H1 (cell line): ENCODE data around the gene FAM193B. TPM values are rescaled to one million over a fixed set of nuclear protein-coding genes. Genes with fewer than 3 reads are reported as not detected.

Experiments
- BACH1 ChIP-seq: IDR thresholded peaks from 2 replicates; pipeline ENCODE4 v1.6.1; 2012; ENCODE audit warnings: low read length, improper control_type of control experiment
- HDAC2 ChIP-seq, 2 experiments: fragments of 300-600 bp in 1 of 2; sonication (generic) in 1 of 2; IDR thresholded peaks; 2 replicates each; pipeline ENCODE4 v1.6.1; 2011 to 2012; ENCODE audit warnings: low read depth in 2 of 2, low read length in 2 of 2, mild to moderate bottlenecking in 2 of 2, moderate library complexity in 2 of 2, borderline replicate concordance in 1 of 2, inconsistent platforms in 1 of 2
- KDM4A ChIP-seq: IDR thresholded peaks from one replicate; pipeline ENCODE4 v1.7.1; 2012; ENCODE audit warnings: low read depth, mild to moderate bottlenecking, moderate library complexity, low read length, inconsistent platforms; ENCODE audit not compliant: severe bottlenecking
- NRF1 ChIP-seq: IDR thresholded peaks from 2 replicates; pipeline ENCODE4 v1.6.1; 2011; ENCODE audit warnings: mild to moderate bottlenecking, low read depth, low read length, improper control_type of control experiment
- RFX5 ChIP-seq: IDR thresholded peaks from 2 replicates; pipeline ENCODE4 v1.6.1; 2011; ENCODE audit warnings: low read depth, low read length, improper control_type of control experiment, borderline replicate concordance
- SIN3A ChIP-seq, 2 experiments: IDR thresholded peaks in 1 of 2; conservative IDR thresholded peaks in 1 of 2; 2 replicates each; pipeline ENCODE4 v1.6.1; 2011 to 2012; ENCODE audit warnings: low read length in 2 of 2, improper control_type of control experiment in 1 of 2, low read depth in 1 of 2, mild to moderate bottlenecking in 1 of 2
- SIX5 ChIP-seq: IDR thresholded peaks from 2 replicates; pipeline ENCODE4 v1.6.1; 2011; ENCODE audit warnings: mild to moderate bottlenecking, low read depth, low read length
- SP4 ChIP-seq: IDR thresholded peaks from 2 replicates; pipeline ENCODE4 v1.6.1; 2012; ENCODE audit warnings: low read length, inconsistent platforms
- polyA plus RNA-seq, 7 experiments: library from polyadenylated mRNA; depleted of rRNA in 3 of 7; stranded (reverse) in 5 of 7; unstranded in 2 of 7; fragments of >200 nt in 5 of 7; fragments of 200-250 nt in 2 of 7; gene quantifications; 1 replicate in 5 of 7; 2 replicates in 1 of 7; 4 replicates in 1 of 7; pipeline versions ENCODE4 v1.2.1 to v1.2.3, GENCODE V29; 2011 to 2013; ENCODE audit warnings: missing spikeins in 2 of 7, mixed read lengths in 2 of 7
- total RNA-seq: library from RNA; stranded (reverse); fragmentation: NEBNext Ultra II Directional; extraction: Animal tissue kit (Norgen Biotek cat#: 25700); gene quantifications from 2 replicates; pipeline ENCODE4 v1.2.1, GENCODE V29; 2021

The FAM193B gene
- total and polyA plus RNA-seq, 2 of the 8 experiments (the other 6 are each of a cell fraction or from before 2014, with no cell fraction given): 49.9 to 69.8 TPM

GRCh38 chr5:177526191-177526590 is 28.2 kb downstream of the FAM193B start (continued):
- TF ChIP-seq HDAC2 (IDR thresholded peaks at IDR 0.05; ENCODE audit: borderline replicate concordance in 1 of 2, low read depth in 2 of 2, low read length in 2 of 2) (no peak), SP4 (no peak), NRF1 (no peak), RFX5 (no peak), SIX5 (no peak), SIN3A (conservative IDR thresholded peaks at IDR 0.05 in 1 of 2, IDR thresholded peaks at IDR 0.05 in 1 of 2; ENCODE audit: low read depth in 1 of 2, low read length in 2 of 2) (no peak), BACH1 (no peak), KDM4A (no peak)
